Left forelimb (tissue), 1 donor: Measurements from ENCODE around the gene RFC3.
"Not testable (repeated sequence)": the region's sequence is repeated elsewhere in the genome, so short reads cannot be mapped to it uniquely, and the experiment has no call there.

ENCODE experiments used
- DNase-seq: peaks from one replicate; pipeline ENCODE4 v3.0.0-alpha.2; 2018; ENCODE audit warnings: low spot score

Gene RFC3

GRCh38 chr13:33812829-33813228, 5.1 kb upstream of the RFC3 start:
- DNase-seq = not testable (repeated sequence)

- no peak for DNase-seq
Measured at GRCh38 chr13:33815011-33815550, 2.9 kb upstream of the RFC3 start.

GRCh38 chr13:33816912-33817311, 1.0 kb upstream of the RFC3 start:
- no peak for DNase-seq

GRCh38 chr13:33817513-33817900, 442 bp upstream of the RFC3 start:
- DNase-seq = no peak

- no peak for DNase-seq
Measured at GRCh38 chr13:33825083-33825482, 7.1 kb downstream of the RFC3 start.

- no peak for DNase-seq
Measured at GRCh38 chr13:33827139-33827538, 9.2 kb downstream of the RFC3 start.

GRCh38 chr13:33828431-33829129, 10.6 kb downstream of the RFC3 start:
- DNase-seq = no peak

- DNase-seq = no peak
Measured at GRCh38 chr13:33832872-33833271, 14.9 kb downstream of the RFC3 start.

GRCh38 chr13:33838647-33839046, 20.7 kb downstream of the RFC3 start:
- DNase-seq = no peak

- no peak for DNase-seq
Measured at GRCh38 chr13:33840402-33840801, 22.5 kb downstream of the RFC3 start.

GRCh38 chr13:33842207-33842606, 24.3 kb downstream of the RFC3 start:
- DNase-seq = no peak

- DNase-seq = no peak
Measured at GRCh38 chr13:33842986-33843385, 25.0 kb downstream of the RFC3 start.

GRCh38 chr13:33845572-33846302, 27.8 kb downstream of the RFC3 start:
- DNase-seq = no peak

GRCh38 chr13:33846303-33847062, 28.5 kb downstream of the RFC3 start:
- DNase-seq = no peak

- DNase-seq = no peak
Measured at GRCh38 chr13:33849211-33849610, 31.3 kb downstream of the RFC3 start.

GRCh38 chr13:33855371-33855895, 37.5 kb downstream of the RFC3 start:
- DNase-seq = no peak

- DNase-seq = no peak
Measured at GRCh38 chr13:33859691-33860303, 41.8 kb downstream of the RFC3 start.

- DNase-seq = no peak
Measured at GRCh38 chr13:33860526-33860925, 42.6 kb downstream of the RFC3 start.

GRCh38 chr13:33862016-33862415, 44.1 kb downstream of the RFC3 start:
- DNase-seq = no peak

- no peak for DNase-seq
Measured at GRCh38 chr13:33863188-33863789, 45.3 kb downstream of the RFC3 start.

GRCh38 chr13:33865945-33866344, 48.0 kb downstream of the RFC3 start:
- DNase-seq = no peak

GRCh38 chr13:33867472-33867871, 49.5 kb downstream of the RFC3 start:
- no peak for DNase-seq
